ENCODE data around the gene VMO1. TPM values are rescaled to one million over a fixed set of nuclear protein-coding genes. Genes with fewer than 3 reads are reported as not detected.

Gene VMO1
- total RNA-seq, 4 donors from 2014 or later, result 1.4 to 6.0 (median 1.9) TPM; not detected in 1

DNA sequence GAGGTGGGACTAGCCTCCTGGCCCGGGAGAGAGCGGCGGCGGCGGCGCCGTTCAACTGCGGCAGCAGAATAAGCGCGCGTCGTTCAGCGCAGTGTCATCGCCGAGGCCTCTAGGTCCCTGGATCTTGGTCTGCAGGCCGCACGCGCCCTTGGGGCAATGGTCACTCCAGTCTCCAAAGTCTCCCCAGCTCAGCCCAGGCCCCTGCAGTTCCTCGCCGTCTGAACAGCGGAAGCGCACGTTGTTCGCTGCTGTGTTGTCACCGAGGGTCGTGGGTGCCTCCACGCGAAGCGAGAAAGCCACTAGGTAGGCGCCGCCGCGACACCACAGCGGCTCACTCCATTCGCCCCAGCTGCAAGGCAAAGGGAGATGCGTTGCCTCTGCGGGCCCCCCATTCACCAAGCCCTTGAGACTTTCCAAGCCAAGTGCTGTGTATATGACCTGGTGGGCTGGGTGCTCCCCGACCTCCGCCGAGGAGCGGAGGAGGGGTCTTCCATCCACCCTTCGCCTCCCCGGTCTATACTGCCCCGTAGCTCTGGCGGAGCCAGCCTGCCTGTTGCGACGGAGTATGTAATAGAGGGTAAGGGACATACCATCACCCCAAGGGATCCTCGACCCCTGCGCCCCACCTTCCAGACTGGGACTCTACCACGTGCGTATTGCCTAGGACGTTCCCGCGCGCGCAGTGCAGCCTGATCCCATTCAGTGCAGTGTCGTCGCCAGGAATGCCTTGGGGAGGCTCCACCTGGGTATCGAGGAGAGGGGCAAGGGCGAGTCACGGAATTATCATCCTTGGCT lies 656 bp downstream of the VMO1 start:
- Histone ChIP-seq H3K36me3 (no peaks in the 10 kb centered on the region), H3K9me3 (no peaks in the 10 kb centered on the region), H3K27ac (no peak overlapping the region), H3K4me1 (peaks cover 0 to 48% (median 25%) of the 10 kb centered on the region in 4 donors), H3K4me3 (peak overlapping the region in 2 of 4 donors; percentile 21 to 35), H3K27me3 (peaks cover 0 to 55% of the 10 kb centered on the region in 2 donors)
- 10 to 17% methylated on average over 43 to 49 of the region's 61 CpGs for WGBS, 2 donors
- DNase-seq (ENCODE audit: low spot score in 2 of 2), result no peak
- TF ChIP-seq EP300 (IDR thresholded peaks at IDR 0.05) (no peak), POLR2A (IDR thresholded peaks at IDR 0.05) (no peak)
- TF ChIP-seq, protein P1, sequence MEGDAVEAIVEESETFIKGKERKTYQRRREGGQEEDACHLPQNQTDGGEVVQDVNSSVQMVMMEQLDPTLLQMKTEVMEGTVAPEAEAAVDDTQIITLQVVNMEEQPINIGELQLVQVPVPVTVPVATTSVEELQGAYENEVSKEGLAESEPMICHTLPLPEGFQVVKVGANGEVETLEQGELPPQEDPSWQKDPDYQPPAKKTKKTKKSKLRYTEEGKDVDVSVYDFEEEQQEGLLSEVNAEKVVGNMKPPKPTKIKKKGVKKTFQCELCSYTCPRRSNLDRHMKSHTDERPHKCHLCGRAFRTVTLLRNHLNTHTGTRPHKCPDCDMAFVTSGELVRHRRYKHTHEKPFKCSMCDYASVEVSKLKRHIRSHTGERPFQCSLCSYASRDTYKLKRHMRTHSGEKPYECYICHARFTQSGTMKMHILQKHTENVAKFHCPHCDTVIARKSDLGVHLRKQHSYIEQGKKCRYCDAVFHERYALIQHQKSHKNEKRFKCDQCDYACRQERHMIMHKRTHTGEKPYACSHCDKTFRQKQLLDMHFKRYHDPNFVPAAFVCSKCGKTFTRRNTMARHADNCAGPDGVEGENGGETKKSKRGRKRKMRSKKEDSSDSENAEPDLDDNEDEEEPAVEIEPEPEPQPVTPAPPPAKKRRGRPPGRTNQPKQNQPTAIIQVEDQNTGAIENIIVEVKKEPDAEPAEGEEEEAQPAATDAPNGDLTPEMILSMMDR (IDR thresholded peaks at IDR 0.05), result no peak

DNA sequence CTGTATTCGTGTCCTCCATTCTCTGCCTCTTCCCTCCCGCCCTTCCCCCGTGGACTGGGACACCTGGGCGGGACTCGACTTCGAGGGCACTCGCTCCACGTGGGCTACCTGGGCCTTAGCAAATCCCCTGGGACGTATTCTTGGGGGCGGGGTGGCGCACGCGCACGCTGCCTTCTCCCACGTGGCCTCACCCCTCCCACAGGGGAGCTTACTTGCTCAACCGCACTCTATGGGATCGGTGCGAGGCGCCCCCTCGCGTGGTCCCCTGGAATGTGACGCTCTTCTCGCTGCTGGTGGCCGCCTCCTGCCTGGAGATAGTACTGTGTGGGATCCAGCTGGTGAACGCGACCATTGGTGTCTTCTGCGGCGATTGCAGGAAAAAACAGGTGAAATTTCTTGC lies 3.5 kb downstream of the VMO1 start:
- TF ChIP-seq EP300 (IDR thresholded peaks at IDR 0.05) (no peak), POLR2A (IDR thresholded peaks at IDR 0.05) (no peak)
- TF ChIP-seq, protein P1 (IDR thresholded peaks at IDR 0.05), result no peak
- Histone ChIP-seq H3K36me3 (no peaks in the 10 kb centered on the region), H3K4me3 (no peak overlapping the region), H3K27ac (no peak overlapping the region), H3K27me3 (peaks cover 0 to 63% of the 10 kb centered on the region in 2 donors), H3K4me1 (peaks cover 0 to 27% (median 14%) of the 10 kb centered on the region in 4 donors), H3K9me3 (no peaks in the 10 kb centered on the region)
- DNase-seq (ENCODE audit: low spot score in 2 of 2), result no peak
- 35 to 39% methylated on average over 27 to 28 of the region's 28 CpGs for WGBS, 2 donors

DNA sequence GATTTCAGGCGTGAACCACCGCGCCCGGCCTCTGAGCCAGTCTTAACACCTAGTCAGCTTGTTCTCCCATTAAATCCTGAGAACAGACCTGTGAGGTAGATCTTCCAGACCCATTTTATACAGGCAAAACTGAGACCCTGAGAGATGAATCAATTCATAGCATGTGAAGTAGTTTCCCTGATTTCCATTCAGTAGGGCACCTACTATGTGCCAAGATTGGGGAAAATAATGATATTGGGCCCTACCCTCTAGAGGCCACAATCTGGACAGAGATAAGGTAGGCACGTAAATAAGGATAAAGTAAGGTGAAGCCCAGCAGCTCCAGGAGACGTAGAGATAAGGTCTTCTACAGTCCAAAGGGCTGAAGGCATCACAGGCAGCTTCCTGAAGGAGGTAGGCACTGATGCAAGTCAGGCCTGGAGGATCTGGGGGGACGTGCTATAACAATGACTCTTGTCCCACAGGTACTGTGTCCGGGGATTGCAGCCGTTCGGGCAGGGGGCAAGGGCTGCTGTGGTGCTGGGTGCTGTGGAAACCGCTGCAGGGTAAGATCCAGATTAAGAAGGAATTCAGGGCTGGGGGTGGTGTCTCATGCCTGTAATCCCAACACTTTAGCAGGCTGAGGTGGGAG lies 5.7 kb downstream of the VMO1 start:
- 79 to 87% methylated on average over 11 of the region's 11 CpGs for WGBS, 2 donors
- no peak for DNase-seq (ENCODE audit: low spot score in 2 of 2)

DNA sequence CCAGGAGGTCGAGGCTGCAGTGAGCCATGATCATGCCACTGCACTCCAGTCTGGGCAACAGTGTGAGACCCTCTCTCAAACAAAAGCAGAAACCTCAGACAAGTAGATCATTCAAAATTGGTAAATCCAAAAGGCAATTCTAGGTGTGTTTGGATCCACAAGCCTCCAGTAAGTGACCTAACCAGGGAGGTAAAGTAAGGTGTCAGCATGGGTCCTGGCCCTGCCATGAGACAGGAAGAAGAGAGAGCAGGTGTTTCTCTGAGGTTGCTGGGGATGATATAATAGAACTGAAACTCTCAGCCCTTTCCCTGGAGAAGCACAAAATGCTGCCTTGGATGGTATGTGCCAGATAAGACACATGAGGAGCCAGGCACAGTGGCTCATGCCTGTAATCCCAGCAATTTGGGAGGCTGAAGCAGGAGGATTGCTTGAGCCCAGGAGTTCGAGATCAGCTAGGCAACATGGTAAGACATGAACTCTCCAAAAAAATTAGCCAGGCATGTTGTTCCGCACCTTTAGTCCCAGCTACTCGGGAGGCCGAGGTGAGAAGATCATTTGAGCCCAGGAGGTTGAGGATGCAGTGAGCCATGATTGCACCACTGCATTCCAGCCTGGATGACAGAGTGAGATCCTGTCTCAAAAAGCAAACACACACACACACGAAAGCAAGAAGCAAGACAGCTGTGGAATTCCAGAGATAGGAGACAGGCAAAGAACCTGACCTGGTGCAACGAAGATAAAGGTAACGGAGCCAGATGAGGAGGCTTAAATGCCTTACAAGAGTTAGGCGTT lies 8.0 kb downstream of the VMO1 start:
- Histone ChIP-seq H3K9me3 (no peaks in the 10 kb centered on the region), H3K4me3 (no peak overlapping the region), H3K36me3 (no peaks in the 10 kb centered on the region), H3K27me3 (peaks cover 0 to 38% of the 10 kb centered on the region in 2 donors), H3K27ac (no peak overlapping the region), H3K4me1 (no peaks in the 10 kb centered on the region)
- no peak for DNase-seq (ENCODE audit: low spot score in 2 of 2)
- TF ChIP-seq, protein P1 (IDR thresholded peaks at IDR 0.05), result no peak
- no peak for TF ChIP-seq EP300 (IDR thresholded peaks at IDR 0.05)
- no peak for TF ChIP-seq POLR2A (IDR thresholded peaks at IDR 0.05)
- 75 to 77% methylated on average over 9 of the region's 9 CpGs for WGBS, 2 donors

More for the DNA sequence above, 5.7 kb downstream of the VMO1 start:
- no peak overlapping the region for H3K4me3 ChIP-seq
- H3K4me1 ChIP-seq, result peaks cover 0 to 5% (median under 1%) of the 10 kb centered on the region in 4 donors
- H3K27me3 ChIP-seq, result peaks cover 0 to 58% of the 10 kb centered on the region in 2 donors
- TF ChIP-seq, protein P1 (IDR thresholded peaks at IDR 0.05), result no peak
- TF ChIP-seq POLR2A (IDR thresholded peaks at IDR 0.05) (no peak), EP300 (IDR thresholded peaks at IDR 0.05) (no peak)
- H3K36me3 ChIP-seq, result no peaks in the 10 kb centered on the region
- H3K27ac ChIP-seq, result no peak overlapping the region
- no peaks in the 10 kb centered on the region for H3K9me3 ChIP-seq

All from tibial nerve (tissue), 4 donors.